ENCODE data around the gene C2orf80.

C2orf80 gene

GRCh38 chr2:208156439-208156838 lies 33.4 kb downstream of the C2orf80 start:
- H3K36me3 Mint-ChIP-seq (ENCODE audit: low read depth), result no peaks in the 10 kb centered on the region
- H3K27me3 Mint-ChIP-seq (ENCODE audit: low read depth, poor library complexity), result no peaks in the 10 kb centered on the region
- H3K9me3 Mint-ChIP-seq, result peaks cover 11% of the 10 kb centered on the region
- no peaks in the 10 kb centered on the region for H3K4me1 Mint-ChIP-seq
- no peak overlapping the region for H3K27ac Mint-ChIP-seq
- TF ChIP-seq, protein P1, sequence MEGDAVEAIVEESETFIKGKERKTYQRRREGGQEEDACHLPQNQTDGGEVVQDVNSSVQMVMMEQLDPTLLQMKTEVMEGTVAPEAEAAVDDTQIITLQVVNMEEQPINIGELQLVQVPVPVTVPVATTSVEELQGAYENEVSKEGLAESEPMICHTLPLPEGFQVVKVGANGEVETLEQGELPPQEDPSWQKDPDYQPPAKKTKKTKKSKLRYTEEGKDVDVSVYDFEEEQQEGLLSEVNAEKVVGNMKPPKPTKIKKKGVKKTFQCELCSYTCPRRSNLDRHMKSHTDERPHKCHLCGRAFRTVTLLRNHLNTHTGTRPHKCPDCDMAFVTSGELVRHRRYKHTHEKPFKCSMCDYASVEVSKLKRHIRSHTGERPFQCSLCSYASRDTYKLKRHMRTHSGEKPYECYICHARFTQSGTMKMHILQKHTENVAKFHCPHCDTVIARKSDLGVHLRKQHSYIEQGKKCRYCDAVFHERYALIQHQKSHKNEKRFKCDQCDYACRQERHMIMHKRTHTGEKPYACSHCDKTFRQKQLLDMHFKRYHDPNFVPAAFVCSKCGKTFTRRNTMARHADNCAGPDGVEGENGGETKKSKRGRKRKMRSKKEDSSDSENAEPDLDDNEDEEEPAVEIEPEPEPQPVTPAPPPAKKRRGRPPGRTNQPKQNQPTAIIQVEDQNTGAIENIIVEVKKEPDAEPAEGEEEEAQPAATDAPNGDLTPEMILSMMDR (IDR thresholded peaks at IDR 0.05), result no peak
- no peak overlapping the region for H3K4me3 Mint-ChIP-seq
- DNase-seq, result no peak

DNA sequence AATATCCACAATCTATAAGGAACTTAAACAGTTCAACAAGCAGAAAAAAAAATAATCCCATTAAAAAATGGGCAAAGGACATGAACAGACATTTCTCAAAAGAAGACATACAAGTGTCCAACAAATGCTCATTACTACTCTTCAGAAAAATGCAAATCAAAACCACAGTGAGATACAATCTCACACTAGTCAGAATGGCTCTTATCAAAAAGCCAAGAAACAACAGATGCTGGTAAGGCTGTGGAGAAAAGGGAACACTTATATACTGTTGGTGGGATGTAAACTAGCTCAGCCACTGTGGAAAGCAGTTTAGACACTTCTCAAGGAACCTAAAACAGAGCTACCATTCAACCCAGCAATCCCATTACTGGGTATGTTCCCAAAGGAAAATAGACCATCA lies 36.7 kb downstream of the C2orf80 start:
- TF ChIP-seq, protein P1 (IDR thresholded peaks at IDR 0.05), result no peak
- Mint-ChIP-seq H3K4me1 (no peaks in the 10 kb centered on the region), H3K4me3 (no peak overlapping the region), H3K27me3 (ENCODE audit: low read depth, poor library complexity) (no peaks in the 10 kb centered on the region), H3K9me3 (peaks cover 20% of the 10 kb centered on the region), H3K36me3 (ENCODE audit: low read depth) (no peaks in the 10 kb centered on the region), H3K27ac (no peak overlapping the region)
- DNase-seq, result no peak

GRCh38 chr2:208150956-208151355 lies 38.9 kb downstream of the C2orf80 start:
- H3K4me1 Mint-ChIP-seq, result no peaks in the 10 kb centered on the region
- H3K27me3 Mint-ChIP-seq (ENCODE audit: low read depth, poor library complexity), result no peaks in the 10 kb centered on the region
- no peak overlapping the region for H3K4me3 Mint-ChIP-seq
- peaks cover 20% of the 10 kb centered on the region for H3K9me3 Mint-ChIP-seq
- TF ChIP-seq, protein P1 (IDR thresholded peaks at IDR 0.05), result no peak
- no peaks in the 10 kb centered on the region for H3K36me3 Mint-ChIP-seq (ENCODE audit: low read depth)
- DNase-seq, result no peak
- no peak overlapping the region for H3K27ac Mint-ChIP-seq

GRCh38 chr2:208150094-208150493 lies 39.7 kb downstream of the C2orf80 start:
- no peaks in the 10 kb centered on the region for H3K36me3 Mint-ChIP-seq (ENCODE audit: low read depth)
- H3K9me3 Mint-ChIP-seq, result peaks cover 20% of the 10 kb centered on the region
- DNase-seq, result no peak
- TF ChIP-seq, protein P1 (IDR thresholded peaks at IDR 0.05), result no peak
- H3K4me3 Mint-ChIP-seq, result no peak overlapping the region
- no peak overlapping the region for H3K27ac Mint-ChIP-seq
- H3K27me3 Mint-ChIP-seq (ENCODE audit: low read depth, poor library complexity), result no peaks in the 10 kb centered on the region
- H3K4me1 Mint-ChIP-seq, result no peaks in the 10 kb centered on the region

DNA sequence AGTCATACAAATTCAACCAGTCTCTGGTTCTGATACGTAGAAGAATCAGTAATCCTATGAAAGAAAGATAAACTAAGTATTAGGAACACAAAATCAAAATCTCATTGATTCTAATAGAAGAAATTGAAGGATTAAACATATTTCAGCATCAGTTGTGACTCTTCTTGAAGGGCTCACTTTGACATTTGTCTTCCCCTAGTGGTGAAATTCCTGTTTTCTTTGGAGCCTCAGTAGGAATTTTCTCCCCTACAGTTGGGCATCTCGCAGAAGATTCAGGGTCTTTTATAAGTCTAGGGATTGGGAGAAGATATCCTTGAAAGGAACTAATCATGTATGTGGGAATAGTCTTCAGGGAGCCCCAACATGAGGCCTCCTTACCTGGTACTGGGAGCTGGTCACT lies 41.0 kb downstream of the C2orf80 start:
- H3K4me3 Mint-ChIP-seq, result no peak overlapping the region
- H3K9me3 Mint-ChIP-seq, result peaks cover 23% of the 10 kb centered on the region
- H3K4me1 Mint-ChIP-seq, result no peaks in the 10 kb centered on the region
- TF ChIP-seq, protein P1 (IDR thresholded peaks at IDR 0.05), result no peak
- H3K27me3 Mint-ChIP-seq (ENCODE audit: low read depth, poor library complexity), result no peaks in the 10 kb centered on the region
- no peaks in the 10 kb centered on the region for H3K36me3 Mint-ChIP-seq (ENCODE audit: low read depth)
- DNase-seq, result no peak
- no peak overlapping the region for H3K27ac Mint-ChIP-seq

GRCh38 chr2:208147759-208148158 lies 42.1 kb downstream of the C2orf80 start:
- Mint-ChIP-seq H3K27ac (no peak overlapping the region), H3K27me3 (ENCODE audit: low read depth, poor library complexity) (no peaks in the 10 kb centered on the region), H3K36me3 (ENCODE audit: low read depth) (no peaks in the 10 kb centered on the region), H3K4me1 (peaks cover 7% of the 10 kb centered on the region), H3K4me3 (no peak overlapping the region), H3K9me3 (peaks cover 23% of the 10 kb centered on the region)
- no peak for DNase-seq
- TF ChIP-seq, protein P1 (IDR thresholded peaks at IDR 0.05), result no peak
